A549 treated with dexamethasone at 1 μM for 4 hours (cell line): ENCODE measurements around the gene LY86. TPM values are rescaled to one million over a fixed set of nuclear protein-coding genes. Genes with fewer than 3 reads are reported as not detected.

Experiments used
- total RNA-seq: library from RNA; stranded (reverse); fragments of 200-300 nt; extraction: Qiagen RNA extraction; gene quantifications from 5 replicates; pipeline ENCODE4 v1.2.3, GENCODE V29; 2022

The LY86 gene
- not detected in 5 replicates for total RNA-seq

DNA sequence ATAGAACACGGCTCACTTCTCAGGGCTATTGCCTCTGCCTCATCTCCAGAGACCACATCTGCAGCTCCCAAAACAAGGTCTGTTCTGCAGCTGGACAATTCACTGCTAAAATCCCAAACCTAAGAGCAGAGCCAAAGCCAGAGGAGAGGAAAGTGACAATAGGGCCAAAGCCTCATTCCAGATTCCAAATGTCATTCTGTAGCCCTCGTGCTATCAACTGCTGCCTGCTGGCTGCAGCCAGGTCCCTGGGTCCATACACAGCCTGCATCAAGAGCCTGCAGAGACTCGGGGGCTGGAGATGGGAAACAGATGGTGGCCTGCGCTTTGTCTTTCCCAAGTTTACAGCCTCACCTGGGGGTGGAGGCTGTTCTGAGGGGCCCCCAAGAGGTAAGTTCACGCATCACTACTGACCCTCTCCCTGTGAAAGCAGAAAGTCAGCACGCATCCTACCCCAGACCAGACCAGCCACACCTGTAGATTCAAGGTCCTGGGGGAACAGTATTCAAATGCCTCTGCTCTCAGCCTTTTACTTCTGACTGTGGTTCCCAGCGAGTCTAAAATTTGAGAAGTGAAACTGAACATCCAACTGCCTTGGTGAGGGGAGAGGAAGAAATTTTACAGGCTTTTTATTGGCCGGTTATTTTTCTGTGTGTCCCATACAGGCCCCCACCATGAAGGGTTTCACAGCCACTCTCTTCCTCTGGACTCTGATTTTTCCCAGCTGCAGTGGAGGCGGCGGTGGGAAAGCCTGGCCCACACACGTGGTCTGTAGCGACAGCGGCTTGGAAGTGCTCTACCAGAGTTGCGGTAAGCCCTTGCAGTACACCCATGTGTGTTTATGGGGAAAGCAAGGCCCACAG lies at the start of gene LY86:
Gene LY86 (plus strand): TSS at position 657 of the 860 bp plus-strand sequence. CDS start 15 bp downstream, at position 672.

